Measurements from ENCODE around the gene CYP46A1.

CYP46A1 gene

DNA sequence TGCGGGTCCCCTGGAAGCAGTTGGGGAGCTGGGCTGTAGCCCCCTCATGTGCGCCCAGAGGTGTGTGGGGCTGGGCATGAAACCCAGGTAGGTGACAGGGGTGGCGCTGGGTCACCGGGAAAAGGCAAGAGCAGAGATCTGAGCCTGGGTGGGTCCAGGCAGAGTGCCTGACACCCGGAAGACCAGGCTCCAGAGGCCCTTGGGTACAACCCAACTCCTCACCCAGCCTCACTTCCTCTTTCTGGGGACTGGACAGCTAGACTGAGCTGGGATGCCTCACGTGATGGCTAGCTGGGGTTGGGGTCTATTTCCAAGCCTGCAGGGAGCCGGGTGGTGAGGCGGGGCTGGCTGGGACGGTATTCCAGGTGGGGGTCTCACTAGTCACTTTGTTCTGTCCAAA, 16.3 kb upstream of the CYP46A1 start:
- POLR2A ChIA-PET (ENCODE audit: low non-redundant PET): no interaction called here
- CTCF ChIA-PET: interaction anchor here (0.6 to 0.7 kb wide), 2 partner anchors 13 to 15 kb away, joined by 3 read pairs; no protein-coding TSS in a partner anchor
- H3K27ac ChIP-seq: no peak overlapping the region
- TF ChIP-seq, protein P1, sequence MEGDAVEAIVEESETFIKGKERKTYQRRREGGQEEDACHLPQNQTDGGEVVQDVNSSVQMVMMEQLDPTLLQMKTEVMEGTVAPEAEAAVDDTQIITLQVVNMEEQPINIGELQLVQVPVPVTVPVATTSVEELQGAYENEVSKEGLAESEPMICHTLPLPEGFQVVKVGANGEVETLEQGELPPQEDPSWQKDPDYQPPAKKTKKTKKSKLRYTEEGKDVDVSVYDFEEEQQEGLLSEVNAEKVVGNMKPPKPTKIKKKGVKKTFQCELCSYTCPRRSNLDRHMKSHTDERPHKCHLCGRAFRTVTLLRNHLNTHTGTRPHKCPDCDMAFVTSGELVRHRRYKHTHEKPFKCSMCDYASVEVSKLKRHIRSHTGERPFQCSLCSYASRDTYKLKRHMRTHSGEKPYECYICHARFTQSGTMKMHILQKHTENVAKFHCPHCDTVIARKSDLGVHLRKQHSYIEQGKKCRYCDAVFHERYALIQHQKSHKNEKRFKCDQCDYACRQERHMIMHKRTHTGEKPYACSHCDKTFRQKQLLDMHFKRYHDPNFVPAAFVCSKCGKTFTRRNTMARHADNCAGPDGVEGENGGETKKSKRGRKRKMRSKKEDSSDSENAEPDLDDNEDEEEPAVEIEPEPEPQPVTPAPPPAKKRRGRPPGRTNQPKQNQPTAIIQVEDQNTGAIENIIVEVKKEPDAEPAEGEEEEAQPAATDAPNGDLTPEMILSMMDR (conservative IDR thresholded peaks at IDR 0.05; ENCODE audit: low read depth): no peak
- DNase-seq (ENCODE audit: low spot score): no peak

- H3K27ac ChIP-seq: no peak overlapping the region
- TF ChIP-seq, protein P1 (conservative IDR thresholded peaks at IDR 0.05; ENCODE audit: low read depth): no peak
- ChIA-PET CTCF (interaction anchor here (0.6 to 0.7 kb wide), 2 partner anchors 14 to 151 kb away, joined by 3 read pairs; no protein-coding TSS in a partner anchor), POLR2A (ENCODE audit: low non-redundant PET) (no interaction called here)
- no peak for DNase-seq (ENCODE audit: low spot score)
Measured at GRCh38 chr14:99668307-99669295, 15.5 kb upstream of the CYP46A1 start.

GRCh38 chr14:99670361-99671234, 13.5 kb upstream of the CYP46A1 start:
- H3K27ac ChIP-seq: no peak overlapping the region
- DNase-seq (ENCODE audit: low spot score): no peak
- TF ChIP-seq, protein P1 (conservative IDR thresholded peaks at IDR 0.05; ENCODE audit: low read depth): no peak
- ChIA-PET CTCF (no interaction called here), POLR2A (ENCODE audit: low non-redundant PET) (no interaction called here)

DNA sequence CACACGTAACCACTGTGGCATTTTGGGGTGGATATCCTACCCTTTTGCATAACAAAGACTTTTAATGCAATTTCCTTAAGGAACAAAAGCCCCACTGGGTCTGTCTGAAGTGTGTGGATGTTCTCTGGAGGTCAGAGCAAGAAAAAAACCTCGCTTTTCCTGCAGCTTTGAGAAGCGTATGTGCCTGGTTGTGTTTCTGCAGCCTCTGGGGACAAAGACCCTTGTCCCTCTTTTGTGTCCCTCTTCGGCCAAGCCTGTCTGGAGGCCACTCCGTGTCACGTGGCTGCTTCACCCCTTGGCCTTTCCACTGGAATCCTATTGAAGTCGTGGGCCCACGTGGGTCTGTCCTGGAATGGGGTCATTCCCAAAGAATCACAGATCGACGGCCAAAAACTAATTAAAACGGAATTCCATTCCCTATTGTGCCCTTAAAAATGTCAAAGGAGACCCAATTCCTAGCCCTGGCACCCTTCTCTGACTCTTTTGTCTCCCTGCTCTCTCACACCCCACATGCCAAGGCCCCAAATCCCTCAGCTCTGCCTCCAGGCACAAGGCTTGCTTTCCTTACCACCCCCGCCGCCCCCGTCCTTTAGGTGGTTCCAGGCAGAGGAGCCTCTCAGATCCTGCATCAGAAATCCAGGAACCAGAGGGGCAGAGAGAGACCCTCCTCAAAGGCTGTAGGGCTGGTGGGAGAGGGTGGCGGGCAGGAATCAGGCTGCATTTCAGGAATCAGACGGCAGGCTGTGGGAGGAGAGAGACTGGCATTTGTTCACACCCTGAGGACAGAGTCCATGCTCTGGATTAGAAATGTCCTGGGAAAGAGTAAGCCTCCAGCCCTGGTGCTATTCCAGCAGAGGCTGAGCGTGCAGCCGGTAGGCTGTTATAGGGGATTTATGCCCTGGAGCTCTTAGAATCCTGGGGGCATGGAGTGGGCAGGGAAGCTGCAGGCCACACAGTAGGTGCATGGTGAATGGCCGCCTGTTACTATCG, 12.6 kb upstream of the CYP46A1 start:
- no peak for DNase-seq (ENCODE audit: low spot score)

GRCh38 chr14:99672506-99673304, 11.4 kb upstream of the CYP46A1 start:
- CTCF ChIA-PET: no interaction called here
- DNase-seq (ENCODE audit: low spot score): no peak
- TF ChIP-seq, protein P1 (conservative IDR thresholded peaks at IDR 0.05; ENCODE audit: low read depth): no peak
- H3K27ac ChIP-seq: no peak overlapping the region
- POLR2A ChIA-PET (ENCODE audit: low non-redundant PET): no interaction called here

More for the DNA sequence above, 12.6 kb upstream of the CYP46A1 start:
- POLR2A ChIA-PET (ENCODE audit: low non-redundant PET): no interaction called here
- no peak overlapping the region for H3K27ac ChIP-seq
- TF ChIP-seq, protein P1 (conservative IDR thresholded peaks at IDR 0.05; ENCODE audit: low read depth): no peak
- CTCF ChIA-PET: no interaction called here

Data from RWPE1 (cell line).